Measurements from ENCODE around the gene ECSCR.

GRCh38 chr5:139451878-139452660, 10.5 kb downstream of the ECSCR start:
- TF ChIP-seq CTCF (tag by site-specific recombination; IDR thresholded peaks at IDR 0.05) (no peak), SCRT1 (tag by site-specific recombination; IDR thresholded peaks at IDR 0.05; ENCODE audit: borderline replicate concordance) (no peak), KLF7 (tag by site-specific recombination; IDR thresholded peaks at IDR 0.05; ENCODE audit: borderline replicate concordance) (no peak)
